ENCODE results near the gene IGFALS.

DNA sequence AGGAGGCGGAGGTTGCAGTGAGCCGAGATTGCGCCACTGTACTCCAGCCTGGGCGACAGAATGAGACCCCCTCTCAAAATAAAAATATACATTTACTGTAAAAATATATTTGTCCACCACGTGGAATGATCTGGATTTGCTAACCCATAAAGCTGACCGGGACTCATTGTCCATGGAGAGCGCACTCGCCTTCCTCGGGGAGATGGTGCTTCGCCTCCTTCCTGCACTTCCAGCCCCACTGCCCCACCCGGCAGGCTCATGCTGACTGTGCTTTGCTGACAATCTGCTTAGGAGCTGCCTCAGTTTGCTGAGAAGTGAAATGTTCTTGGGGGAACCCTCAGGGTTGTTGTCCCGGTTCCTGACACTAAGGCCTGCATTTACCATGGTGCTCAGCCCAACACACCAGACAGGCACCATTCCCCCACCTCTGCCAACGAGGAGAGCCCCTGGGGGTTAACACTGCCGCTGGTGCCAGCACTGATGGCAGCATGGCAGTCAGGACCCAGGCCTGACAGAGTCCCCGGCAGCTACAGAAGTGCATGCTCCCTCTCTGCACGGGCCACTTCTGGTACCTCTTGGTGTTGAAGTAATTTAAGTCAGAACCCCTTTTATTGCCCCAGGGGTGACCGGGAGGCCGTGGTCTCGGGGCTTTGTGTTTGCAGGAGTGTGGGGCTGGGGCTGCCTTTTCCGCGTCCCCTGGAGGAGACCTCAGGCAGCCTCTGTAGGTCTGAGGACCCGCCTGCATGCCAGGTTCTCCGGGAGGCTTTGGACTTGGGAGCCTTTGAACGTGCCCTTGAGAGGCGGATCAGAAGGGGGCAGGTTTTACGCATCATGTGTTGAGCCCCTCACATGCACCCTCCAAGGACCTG is 8.3 kb downstream of the IGFALS start:
- TF ChIP-seq POLR2A (IDR thresholded peaks at IDR 0.05) (no peak), CTCF (IDR thresholded peaks at IDR 0.05) (no peak)

All from esophagus squamous epithelium (tissue), 4 donors.